ENCODE measurements around the gene PPP4C. TPM values are rescaled to one million over a fixed set of nuclear protein-coding genes. Genes with fewer than 3 reads are reported as not detected.
"Not testable (repeated sequence)": the region's sequence is repeated elsewhere in the genome, so short reads cannot be mapped to it uniquely, and the experiment has no call there.

Gene PPP4C
- total RNA-seq, 2 experiments from 2014 or later, result 104 to 105 TPM

GRCh38 chr16:30122604-30123160, 46.9 kb downstream of the PPP4C start:
- H3K4me1 Mint-ChIP-seq (ENCODE audit: low read depth), result peaks cover 30% of the 10 kb centered on the region
- no peak for DNase-seq
- H3K4me3 Mint-ChIP-seq, result peak overlapping the region; percentile 88
- H3K36me3 Mint-ChIP-seq (ENCODE audit: low read depth), result peaks cover 1% of the 10 kb centered on the region
- intact Hi-C loops (cut with micrococcal nuclease), result loop anchor here (1.0 to 5.0 kb wide), 4 partner anchors 26 to 490 kb away; partner anchors contain the start of genes YPEL3 and ZNF689
- H3K27me3 Mint-ChIP-seq (ENCODE audit: low read depth), result no peaks in the 10 kb centered on the region
- CTCF ChIA-PET, result no interaction called here
- H3K9me3 Mint-ChIP-seq, result no peaks in the 10 kb centered on the region
- H3K27ac Mint-ChIP-seq, result peak overlapping the region; percentile 85

- intact Hi-C loops (cut with micrococcal nuclease), result loop anchor here (5.0 kb wide), 1 partner anchor 487 kb away; the partner anchor contains the start of gene ZNF689
- no peak for DNase-seq
- no peaks in the 10 kb centered on the region for H3K9me3 Mint-ChIP-seq
- no peaks in the 10 kb centered on the region for H3K27me3 Mint-ChIP-seq (ENCODE audit: low read depth)
- no peak overlapping the region for H3K4me3 Mint-ChIP-seq
- no peaks in the 10 kb centered on the region for H3K36me3 Mint-ChIP-seq (ENCODE audit: low read depth)
- H3K4me1 Mint-ChIP-seq (ENCODE audit: low read depth), result peaks cover 25% of the 10 kb centered on the region
- H3K27ac Mint-ChIP-seq, result no peak overlapping the region
- CTCF ChIA-PET, result no interaction called here
These were observed 49.2 kb downstream of the PPP4C start for GRCh38 chr16:30124985-30125379.

- CTCF ChIA-PET; H3K9me3 Mint-ChIP-seq; H3K27me3 Mint-ChIP-seq (ENCODE audit: low read depth); intact Hi-C loops (cut with micrococcal nuclease); H3K27ac Mint-ChIP-seq; H3K4me3 Mint-ChIP-seq; DNase-seq; H3K36me3 Mint-ChIP-seq (ENCODE audit: low read depth): not testable (repeated sequence)
- H3K4me1 Mint-ChIP-seq (ENCODE audit: low read depth), result peaks cover 21% of the 10 kb centered on the region
These were observed 49.9 kb downstream of the PPP4C start for GRCh38 chr16:30125690-30126089.

- H3K27ac Mint-ChIP-seq, result no peak overlapping the region
- no peaks in the 10 kb centered on the region for H3K27me3 Mint-ChIP-seq (ENCODE audit: low read depth)
- DNase-seq, result no peak
- peaks cover 7% of the 10 kb centered on the region for H3K4me1 Mint-ChIP-seq (ENCODE audit: low read depth)
- H3K36me3 Mint-ChIP-seq (ENCODE audit: low read depth), result no peaks in the 10 kb centered on the region
- no peak overlapping the region for H3K4me3 Mint-ChIP-seq
- intact Hi-C loops (cut with micrococcal nuclease), result no loop called here
- CTCF ChIA-PET, result interaction anchor here (1.7 kb wide), 1 partner anchor 16 kb away, joined by 4 read pairs; no protein-coding TSS in a partner anchor
- no peaks in the 10 kb centered on the region for H3K9me3 Mint-ChIP-seq
These were observed 52.2 kb downstream of the PPP4C start for GRCh38 chr16:30127993-30128392.

- Mint-ChIP-seq H3K36me3 (ENCODE audit: low read depth) (no peaks in the 10 kb centered on the region), H3K9me3 (no peaks in the 10 kb centered on the region), H3K4me3 (no peak overlapping the region), H3K27ac (peak overlapping the region; percentile 46), H3K4me1 (ENCODE audit: low read depth) (peaks cover 4% of the 10 kb centered on the region), H3K27me3 (ENCODE audit: low read depth) (no peaks in the 10 kb centered on the region)
- CTCF ChIA-PET, result interaction anchor here (0.6 kb wide), 2 partner anchors 44 to 48 kb away, joined by 3 to 4 read pairs; no protein-coding TSS in a partner anchor
- intact Hi-C loops (cut with micrococcal nuclease), result loop anchor here (2.0 kb wide), 1 partner anchor 35 kb away; the partner anchor contains the start of gene YPEL3
- DNase-seq, result no peak
These were observed 56.2 kb downstream of the PPP4C start for GRCh38 chr16:30131869-30132475.

GRCh38 chr16:30132591-30132990, 56.8 kb downstream of the PPP4C start:
- Mint-ChIP-seq H3K4me3 (no peak overlapping the region), H3K4me1 (ENCODE audit: low read depth) (peaks cover 7% of the 10 kb centered on the region), H3K27ac (no peak overlapping the region), H3K9me3 (no peaks in the 10 kb centered on the region), H3K27me3 (ENCODE audit: low read depth) (no peaks in the 10 kb centered on the region), H3K36me3 (ENCODE audit: low read depth) (no peaks in the 10 kb centered on the region)
- no peak for DNase-seq
- CTCF ChIA-PET, result no interaction called here
- intact Hi-C loops (cut with micrococcal nuclease), result no loop called here

Other genes with a start within 250 kb of the PPP4C start
- gene CDIPT, start 212.8 kb upstream of the PPP4C start, total RNA-seq, result 10 to 100 TPM; 29.0 to 31.0 TPM
- gene SEZ6L2, start 176.4 kb upstream of the PPP4C start, total RNA-seq, result under 1 TPM; 0.30 to 0.31 TPM
- gene ASPHD1, start 175.5 kb upstream of the PPP4C start, total RNA-seq, result 1 to 10 TPM; 1.3 to 1.7 TPM
- gene KCTD13, start 149.8 kb upstream of the PPP4C start, total RNA-seq, result 10 to 100 TPM; 25.8 to 29.4 TPM
- 10 to 100 TPM; 31.9 to 35.5 TPM for gene TMEM219, start 113.9 kb upstream of the PPP4C start, total RNA-seq
- 10 to 100 TPM; 20.9 to 21.6 TPM for gene TAOK2, start 102.1 kb upstream of the PPP4C start, total RNA-seq
- 10 to 100 TPM; 40.8 to 43.9 TPM for gene HIRIP3, start 80.4 kb upstream of the PPP4C start, total RNA-seq
- gene INO80E, start 79.8 kb upstream of the PPP4C start, total RNA-seq, result 10 to 100 TPM; 62.0 to 65.4 TPM
- under 1 TPM; 0.64 to 0.86 TPM for gene DOC2A, start 65.0 kb upstream of the PPP4C start, total RNA-seq
- not detected for gene C16orf92, start 52.8 kb upstream of the PPP4C start, total RNA-seq
- gene TLCD3B, start 44.7 kb upstream of the PPP4C start, total RNA-seq, result 1 to 10 TPM; 4.6 to 6.1 TPM
- gene ALDOA, start 10.2 kb upstream of the PPP4C start, total RNA-seq, result 1,000 to 10,000 TPM; 1,750 to 1,795 TPM
- gene TBX6, start 15.9 kb downstream of the PPP4C start, total RNA-seq, result 1 to 10 TPM; 3.6 to 4.7 TPM
- 10 to 100 TPM; 24.6 to 27.3 TPM for gene YPEL3, start 20.2 kb downstream of the PPP4C start, total RNA-seq
- gene GDPD3, start 37.5 kb downstream of the PPP4C start, total RNA-seq, result 10 to 100 TPM in 1 of 2 experiments, 1 to 10 TPM in 1; 9.1 to 10.3 TPM
- 10 to 100 TPM; 64.3 to 64.5 TPM for gene MAPK3, start 47.2 kb downstream of the PPP4C start, total RNA-seq
- gene CORO1A, start 107.6 kb downstream of the PPP4C start, total RNA-seq, result 100 to 1,000 TPM; 855 to 866 TPM
- 100 to 1,000 TPM; 160 to 173 TPM for gene BOLA2B, start 117.7 kb downstream of the PPP4C start, total RNA-seq
- gene SLX1A, start 117.9 kb downstream of the PPP4C start, total RNA-seq, result 10 to 100 TPM; 35.4 to 42.5 TPM
- 1 to 10 TPM; 8.7 to 9.2 TPM for gene SULT1A3, start 123.3 kb downstream of the PPP4C start, total RNA-seq
- 1 to 10 TPM; 5.7 to 6.8 TPM for gene NPIPB13, start 172.5 kb downstream of the PPP4C start, total RNA-seq

Data from activated naive CD4-positive, alpha-beta T cell treated with anti-CD3 and anti-CD28 coated beads for 36 hours (primary cell).